ENCODE measurements around the gene EEIG1. TPM values are rescaled to one million over a fixed set of nuclear protein-coding genes. Genes with fewer than 3 reads are reported as not detected.

The EEIG1 gene
- total RNA-seq, 1 experiment from 2014 or later, result 52.3 TPM

- Histone ChIP-seq H3K14ac (ENCODE audit: insufficient read depth, low read length) (no peak overlapping the region), H4K8ac (replicated peaks; ENCODE audit: insufficient read length, low read depth, low read length) (no peak overlapping the region), H3K79me2 (ENCODE audit: insufficient read depth, low read length) (no peaks in the 10 kb centered on the region), H3K27me3 (ENCODE audit: insufficient read depth, low read length) (no peaks in the 10 kb centered on the region), H2AFZ (ENCODE audit: low read length) (no peak overlapping the region), H4K5ac (ENCODE audit: insufficient read length, low read depth, low read length) (no peak overlapping the region), H2BK5ac (ENCODE audit: insufficient read length, low read length) (no peak overlapping the region), H2BK120ac (ENCODE audit: low read depth, low read length, poor library complexity, severe bottlenecking) (no peak overlapping the region), H3K9me3 (ENCODE audit: control insufficient read depth, low read depth, low read length) (no peaks in the 10 kb centered on the region), H2BK20ac (ENCODE audit: low read depth, low read length, poor library complexity, severe bottlenecking) (no peak overlapping the region), H3K4ac (ENCODE audit: low read depth, low read length) (no peak overlapping the region), H3K56ac (ENCODE audit: insufficient read length, low read depth, low read length) (no peak overlapping the region), H3K23ac (ENCODE audit: insufficient read length, low read depth, low read length) (no peak overlapping the region), H4K91ac (ENCODE audit: insufficient read length, low read depth, low read length) (no peak overlapping the region), H3K27ac (ENCODE audit: insufficient read length, low read depth, low read length) (no peak overlapping the region), H3K4me2 (ENCODE audit: insufficient read depth, insufficient read length, low read length) (no peak overlapping the region), H3K4me1 (ENCODE audit: insufficient read depth, low read length) (peaks cover 3% of the 10 kb centered on the region; the same call in 1 of the 2 replicates), H2BK15ac (ENCODE audit: low read depth, low read length) (no peak overlapping the region), H3K18ac (ENCODE audit: insufficient read length, low read depth, low read length) (no peak overlapping the region), H4K20me1 (ENCODE audit: control insufficient read depth, insufficient read depth, insufficient read length) (no peaks in the 10 kb centered on the region), H3T11ph (ENCODE audit: low read length) (no peak overlapping the region), H3K79me1 (ENCODE audit: insufficient read depth, low read depth, low read length, poor library complexity, severe bottlenecking) (no peaks in the 10 kb centered on the region), H2BK12ac (ENCODE audit: insufficient read length, low read depth, low read length) (no peak overlapping the region), H3K9ac (ENCODE audit: extremely low read depth, insufficient read length, low read length) (no peak overlapping the region), H3K23me2 (ENCODE audit: insufficient read length, low read depth, low read length, poor library complexity, severe bottlenecking) (no peaks in the 10 kb centered on the region), H2AK5ac (ENCODE audit: insufficient read length, low read length) (no peak overlapping the region)
- Mint-ChIP-seq H3K4me3 (no peak overlapping the region), H3K27ac (no peak overlapping the region; a peak in 1 of 7 replicates), H3K27me3 (ENCODE audit: low read depth) (no peaks in the 10 kb centered on the region; the same call in 1 of the 2 replicates), H3K36me3 (ENCODE audit: insufficient read depth in 1 of 3, low read depth in 3 of 3) (peaks cover 5 to 14% (median 7%) of the 10 kb centered on the region in 3 experiments; a peak in 5 of 7 replicates), H3K4me1 (peaks cover 16 to 24% of the 10 kb centered on the region in 2 experiments), H3K9me3 (peaks cover 8 to 18% of the 10 kb centered on the region in 2 experiments)
- WGBS (ENCODE audit: extremely low coverage, insufficient read length, low lambda C conversion rate), result no CpG with 5 or more reads among the region's 11 CpGs
- DNase-seq, result no peak
- no peak for TF ChIP-seq CTCF (conservative IDR thresholded peaks at IDR 0.05)
These were observed 25.7 kb upstream of the EEIG1 start for GRCh38 chr9:128006332-128006996.

Measured in H9 (cell line).